HepG2 (cell line): ENCODE measurements around the gene NAV2. TPM values are rescaled to one million over a fixed set of nuclear protein-coding genes. Genes with fewer than 3 reads are reported as not detected.
A peak's percentile ranks its signal among the peaks of the same experiment; 100 is the strongest.

Experiments used
- ATAC-seq: fragments of 200-7000 bp; cut with Tn5 transposase; 3 replicates; pipeline ENCODE4 v1.9.1; 2020; ENCODE audit warnings: mild to moderate bottlenecking, moderate library complexity
- BruUV-seq: library from RNA; stranded (reverse); fragments of 400-500 nt; replicated peaks from 2 replicates; lab custom pipeline; 2021; lab: Mats Ljungman, UMichigan
- CTCF ChIA-PET: fragments of 300-600 bp; formaldehyde crosslinking; extraction: SDS; loops from one replicate; lab custom pipeline; 2021; ENCODE audit warnings: low total read pairs, inconsistent platforms, low intra/inter-chr PET ratio; lab: Yijun Ruan, JAX
- POLR2A ChIA-PET: fragments of 350-600 bp; sonication (Branson Sonifier 250); formaldehyde crosslinking; loops from one replicate; lab custom pipeline; 2020; ENCODE audit warnings: antibody characterized with exemption, inconsistent platforms; lab: Yijun Ruan, JAX
- DNase-seq: peaks from one replicate; pipeline ENCODE4 v3.0.0-alpha.2; 2015; ENCODE audit warnings: low spot score
- FAIRE-seq: peaks from 3 replicates; lab custom pipeline; 2011; peaks lifted over from hg19 to GRCh38; lab: Jason Lieb, UNC
- H2AFZ ChIP-seq: one replicate; pipeline ENCODE4 v1.6.1; 2011; ENCODE audit warnings: low read length, inconsistent platforms
- H3K27ac ChIP-seq: fragments of 300-600 bp; 3 replicates; pipeline ENCODE4 v1.8.0; 2011; ENCODE audit warnings: mixed run types, mild to moderate bottlenecking, mixed read lengths, low read length, inconsistent platforms; ENCODE audit not compliant: insufficient read depth; ENCODE audit errors: extremely low read length
- H3K27me3 ChIP-seq, 2 experiments: fragments of 200-600 bp in 1 of 2; 2 replicates in 1 of 2; 3 replicates in 1 of 2; pipeline versions ENCODE4 v1.6.0 to v1.8.0; 2011; ENCODE audit warnings: low read length in 2 of 2, mild to moderate bottlenecking in 2 of 2, moderate library complexity in 2 of 2, inconsistent platforms in 1 of 2; ENCODE audit not compliant: insufficient read depth in 2 of 2, control insufficient read depth in 1 of 2
- H3K36me3 ChIP-seq, 2 experiments: fragments of 200-600 bp in 1 of 2; replicated peaks in 1 of 2; 2 replicates in 1 of 2; 3 replicates in 1 of 2; pipeline versions ENCODE4 v1.5.1 to v1.8.0; 2011; ENCODE audit warnings: low read length in 2 of 2, inconsistent platforms in 1 of 2; ENCODE audit not compliant: insufficient read depth in 2 of 2, control insufficient read depth in 1 of 2
- H3K4me1 ChIP-seq: 2 replicates; pipeline ENCODE4 v1.5.1; 2012; ENCODE audit warnings: low read length, inconsistent platforms; ENCODE audit not compliant: insufficient read depth
- H3K4me2 ChIP-seq: 2 replicates; pipeline ENCODE4 v1.6.0; 2011; ENCODE audit warnings: low read depth, low read length, inconsistent platforms
- H3K4me3 ChIP-seq, 3 experiments: fragments of 200-600 bp in 1 of 3; sonication (generic), shearing (Covaris generic) in 1 of 3; replicated peaks in 1 of 3; 2 replicates each; pipeline ENCODE4 v1.5.1; 2011 to 2016; ENCODE audit warnings: low read length in 3 of 3, inconsistent platforms in 2 of 3, low read depth in 2 of 3, mild to moderate bottlenecking in 2 of 3, control low read depth in 1 of 3, mixed read lengths in 1 of 3; ENCODE audit not compliant: insufficient read depth in 1 of 3
- H3K79me2 ChIP-seq: one replicate; pipeline ENCODE4 v1.6.1; 2011; ENCODE audit warnings: low read length, inconsistent platforms; ENCODE audit not compliant: insufficient read depth
- H3K9ac ChIP-seq: 2 replicates; pipeline ENCODE4 v1.6.0; 2011; ENCODE audit warnings: mild to moderate bottlenecking, low read depth, low read length, inconsistent platforms; ENCODE audit not compliant: insufficient read depth
- H3K9me3 ChIP-seq: 2 replicates; pipeline ENCODE4 v1.5.1; 2012; ENCODE audit warnings: mild to moderate bottlenecking, low read length
- H4K20me1 ChIP-seq: 2 replicates; pipeline ENCODE4 v1.6.0; 2011; ENCODE audit warnings: inconsistent platforms, mild to moderate bottlenecking, low read length, moderate library complexity; ENCODE audit not compliant: insufficient read depth
- AHR ChIP-seq: IDR thresholded peaks from 2 replicates; pipeline ENCODE4 v1.6.1; 2018; ENCODE audit warnings: missing genetic modification reagents, missing compliant biosample characterization
- EED ChIP-seq: sonication (generic); formaldehyde crosslinking; IDR thresholded peaks from 2 replicates; pipeline ENCODE4 v1.5.0; 2020; ENCODE audit warnings: mild to moderate bottlenecking, missing genetic modification reagents
- MEF2D ChIP-seq: sonication (generic); formaldehyde crosslinking; IDR thresholded peaks from 2 replicates; pipeline ENCODE4 v1.5.1; 2020; ENCODE audit warnings: mild to moderate bottlenecking, missing genetic modification reagents
- PTBP1 ChIP-seq: fragments of 200-400 bp; formaldehyde crosslinking; IDR thresholded peaks from 2 replicates; pipeline ENCODE4 v1.6.1; 2018; ENCODE audit warnings: low read length, low read depth; ENCODE audit not compliant: poor library complexity, severe bottlenecking
- REST ChIP-seq, 2 experiments: IDR thresholded peaks; 2 replicates each; pipeline ENCODE4 v1.6.1; 2011 to 2012; ENCODE audit warnings: low read length in 2 of 2, borderline replicate concordance in 1 of 2, low read depth in 1 of 2, mild to moderate bottlenecking in 1 of 2, moderate library complexity in 1 of 2
- SP5 ChIP-seq: IDR thresholded peaks from 2 replicates; pipeline ENCODE4 v1.6.1; 2016; ENCODE audit warnings: low read depth, borderline replicate concordance
- SSRP1 ChIP-seq: IDR thresholded peaks from 2 replicates; pipeline ENCODE4 v1.6.1; 2016; ENCODE audit warnings: control low read depth
- TBP ChIP-seq: sonication (generic); formaldehyde crosslinking; IDR thresholded peaks from 2 replicates; pipeline ENCODE4 v1.5.0; 2020; ENCODE audit warnings: missing genetic modification reagents
- TGIF2 ChIP-seq: IDR thresholded peaks from 2 replicates; pipeline ENCODE4 v1.6.1; 2016; ENCODE audit warnings: control low read depth, missing compliant biosample characterization
- ZFAT ChIP-seq: sonication (generic); formaldehyde crosslinking; conservative IDR thresholded peaks from 2 replicates; pipeline ENCODE4 v1.8.1; 2023; ENCODE audit warnings: missing genetic modification reagents, inconsistent platforms
- ZFX ChIP-seq: sonication (generic); formaldehyde crosslinking; IDR thresholded peaks from 2 replicates; pipeline ENCODE4 v1.4.0; 2020; ENCODE audit warnings: mild to moderate bottlenecking, low read depth, missing genetic modification reagents, moderate library complexity
- ZNF503 ChIP-seq: sonication (generic); formaldehyde crosslinking; IDR thresholded peaks from 2 replicates; pipeline ENCODE4 v1.4.0; 2020; ENCODE audit warnings: missing genetic modification reagents
- ZNF562 ChIP-seq: sonication (generic); formaldehyde crosslinking; IDR thresholded peaks from 2 replicates; pipeline ENCODE4 v1.8.0; 2022; ENCODE audit warnings: missing genetic modification reagents, borderline replicate concordance
- ZNF574 ChIP-seq: sonication (generic); formaldehyde crosslinking; IDR thresholded peaks from 2 replicates; pipeline ENCODE4 v1.4.0; 2020; ENCODE audit warnings: missing genetic modification reagents
- ZSCAN31 ChIP-seq: sonication (generic); formaldehyde crosslinking; IDR thresholded peaks from 2 replicates; pipeline ENCODE4 v1.5.0; 2020; ENCODE audit warnings: low read depth, mild to moderate bottlenecking, missing genetic modification reagents
- WGBS: methylation state at CpG from one replicate; pipeline ENCODE4 v1.1.6; 2017; ENCODE audit warnings: low lambda C conversion rate; 5-methylcytosine and 5-hydroxymethylcytosine counted together
- in situ Hi-C: cut with HindIII; loops from 2 replicates; pipeline ENCODE4 v1.10.0; 2017; ENCODE audit warnings: low pct_unique_long_range_greater_than_20kb; ENCODE audit not compliant: extremely low pct_ligation_motif_present
- intact Hi-C: fragments of 100-400 bp; cut with micrococcal nuclease; formaldehyde crosslinking; loops from one replicate; pipeline ENCODE4 v1.10.0; 2022; ENCODE audit not compliant: unreplicated experiment
- polyA plus RNA-seq, 8 experiments: library from polyadenylated mRNA; depleted of rRNA in 3 of 8; stranded (reverse) in 7 of 8; unstranded in 1 of 8; fragments of >200 nt; fragmentation: Illumina TruSeq in 4 of 8; extraction: Trizol in 4 of 8; gene quantifications; 2 replicates each; pipeline versions ENCODE4 v1.2.1 to v1.2.3, GENCODE V29; 2011 to 2016; ENCODE audit warnings: low read depth in 4 of 8, missing spikeins in 1 of 8, mixed read lengths in 1 of 8; ENCODE audit not compliant: insufficient read depth in 1 of 8
- total RNA-seq, 5 experiments: library from RNA; depleted of rRNA; stranded (reverse); fragments of >200 nt; fragmentation: Illumina TruSeq; extraction: Trizol; gene quantifications; 2 replicates each; pipeline ENCODE4 v1.2.3, GENCODE V29; 2016; ENCODE audit warnings: low read depth in 1 of 5

The NAV2 gene
- total and polyA plus RNA-seq, 2 of the 13 experiments (the other 11 are each of a cell fraction or from before 2014, with no cell fraction given): 9.3 to 34.6 TPM

GRCh38 chr11:20002312-20003216 is 289.9 kb downstream of the NAV2 start:
- in situ Hi-C loops: no loop called here
- BruUV-seq: no TSS peak
- FAIRE-seq: peak; percentile 87
- peak in 1 of 2 experiments; percentile 58; a peak in 1 of 4 replicates for TF ChIP-seq REST (IDR thresholded peaks at IDR 0.05; ENCODE audit: borderline replicate concordance in 1 of 2, low read depth in 1 of 2, low read length in 2 of 2)
- TF ChIP-seq MEF2D: peak; percentile 71; the same call in 1 of the 2 replicates
- no peak for TF ChIP-seq ZNF562
- no peak for TF ChIP-seq PTBP1
- no peak; the same call in 1 of the 2 replicates for TF ChIP-seq SP5 (CRISPR knock-in tag)
- no peak for TF ChIP-seq EED (CRISPR knock-in tag)
- TF ChIP-seq TBP (CRISPR knock-in tag): no peak
- TF ChIP-seq ZNF574 (CRISPR knock-in tag): peak; percentile 22
- TF ChIP-seq TGIF2 (CRISPR knock-in tag): no peak
- TF ChIP-seq ZSCAN31 (CRISPR knock-in tag): peak; percentile 63; the same call in 1 of the 2 replicates
- TF ChIP-seq SSRP1: no peak
- TF ChIP-seq ZNF503: 0 out of 2 replicates have a peak, but pooled peaks have one; percentile 55
- TF ChIP-seq ZFX: no peak
- no peak for TF ChIP-seq ZFAT (CRISPR knock-in tag)
- no peak for TF ChIP-seq AHR

More at GRCh38 chr11:20002312-20003216, 289.9 kb downstream of the NAV2 start:
- H3K27me3 ChIP-seq: no peaks in the 10 kb centered on the region
- H3K4me3 ChIP-seq: peak overlapping the region in 2 of 3 experiments; percentile 15 to 49; a peak in 3 of 6 replicates
- H3K9me3 ChIP-seq: no peaks in the 10 kb centered on the region
- H2AFZ ChIP-seq: no peak overlapping the region
- peak overlapping the region; percentile 86 for H3K27ac ChIP-seq
- ATAC-seq: peak; percentile 92
- H3K4me2 ChIP-seq: peak overlapping the region; percentile 64
- H3K4me1 ChIP-seq: peaks cover 77% of the 10 kb centered on the region
- peak; percentile 94 for DNase-seq
- ChIA-PET POLR2A (interaction anchor here (1.1 to 6.6 kb wide), 11 partner anchors 10 to 50 kb away, joined by 3 to 107 read pairs (median 8); no protein-coding TSS in a partner anchor), CTCF (no interaction called here)
- WGBS: 23% methylated on average over 12 of the region's 12 CpGs
- H3K79me2 ChIP-seq: peaks cover 26% of the 10 kb centered on the region
- H4K20me1 ChIP-seq: no peaks in the 10 kb centered on the region
- peak overlapping the region; percentile 55 for H3K9ac ChIP-seq
- intact Hi-C loops: loop anchor here (1.0 to 5.0 kb wide), 3 partner anchors 20 to 48 kb away; no protein-coding TSS in a partner anchor
- H3K36me3 ChIP-seq: no peaks in the 10 kb centered on the region
